Astrocyte (in vitro differentiated cells and primary cell): ENCODE measurements around the gene ZNF778.

Experiments used
- EZH2 ChIP-seq: IDR thresholded peaks from 2 replicates; pipeline ENCODE4 v1.6.1; 2012; ENCODE audit warnings: mild to moderate bottlenecking, low read length, inconsistent platforms; ENCODE audit not compliant: insufficient read depth
- TF ChIP-seq, protein P1 (sequence below): IDR thresholded peaks from 2 replicates; pipeline ENCODE4 v1.5.1; 2011; ENCODE audit warnings: low read depth, mild to moderate bottlenecking, inconsistent platforms, low read length, moderate library complexity; ENCODE audit not compliant: insufficient read depth

DNA sequence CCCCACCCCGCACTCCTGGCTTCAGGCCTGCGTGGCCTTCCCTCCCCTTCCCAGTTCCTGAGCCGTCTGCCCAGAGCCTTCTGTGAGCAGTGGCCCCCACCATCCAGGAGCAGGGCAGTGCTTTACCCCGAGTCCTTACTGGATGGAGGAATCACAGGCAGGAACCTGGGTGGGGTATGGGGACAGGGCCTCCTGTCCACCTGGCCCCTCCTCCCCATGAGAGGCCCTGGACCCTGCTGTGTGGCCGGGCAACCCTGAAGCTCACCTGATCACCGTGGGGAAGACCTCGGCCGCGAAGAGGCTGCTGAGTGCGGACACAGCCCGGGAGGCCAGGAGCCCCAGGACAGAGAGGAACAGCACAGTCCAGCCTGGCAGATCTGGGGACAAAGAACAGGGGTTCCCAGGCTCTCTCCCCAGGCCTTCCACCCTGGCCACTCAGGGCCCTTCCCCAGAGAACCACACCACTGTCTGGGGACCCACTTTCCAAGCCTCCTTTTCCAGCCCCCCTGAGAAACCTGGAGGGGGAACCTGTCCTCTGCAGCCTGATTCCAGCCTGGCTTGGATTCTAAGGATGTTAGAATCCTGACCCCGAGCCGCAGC, 20.4 kb upstream of the ZNF778 start:
- TF ChIP-seq, protein P1, sequence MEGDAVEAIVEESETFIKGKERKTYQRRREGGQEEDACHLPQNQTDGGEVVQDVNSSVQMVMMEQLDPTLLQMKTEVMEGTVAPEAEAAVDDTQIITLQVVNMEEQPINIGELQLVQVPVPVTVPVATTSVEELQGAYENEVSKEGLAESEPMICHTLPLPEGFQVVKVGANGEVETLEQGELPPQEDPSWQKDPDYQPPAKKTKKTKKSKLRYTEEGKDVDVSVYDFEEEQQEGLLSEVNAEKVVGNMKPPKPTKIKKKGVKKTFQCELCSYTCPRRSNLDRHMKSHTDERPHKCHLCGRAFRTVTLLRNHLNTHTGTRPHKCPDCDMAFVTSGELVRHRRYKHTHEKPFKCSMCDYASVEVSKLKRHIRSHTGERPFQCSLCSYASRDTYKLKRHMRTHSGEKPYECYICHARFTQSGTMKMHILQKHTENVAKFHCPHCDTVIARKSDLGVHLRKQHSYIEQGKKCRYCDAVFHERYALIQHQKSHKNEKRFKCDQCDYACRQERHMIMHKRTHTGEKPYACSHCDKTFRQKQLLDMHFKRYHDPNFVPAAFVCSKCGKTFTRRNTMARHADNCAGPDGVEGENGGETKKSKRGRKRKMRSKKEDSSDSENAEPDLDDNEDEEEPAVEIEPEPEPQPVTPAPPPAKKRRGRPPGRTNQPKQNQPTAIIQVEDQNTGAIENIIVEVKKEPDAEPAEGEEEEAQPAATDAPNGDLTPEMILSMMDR = no peak
- TF ChIP-seq EZH2 = no peak
